Activated CD4-positive, alpha-beta memory T cell treated with anti-CD3 and anti-CD28 coated beads, Interleukin-2, amount 10 ng/mL, durations not matched to agents 7 days and 5 days (primary cell): ENCODE data around the gene QPRT. TPM values are rescaled to one million over a fixed set of nuclear protein-coding genes. Genes with fewer than 3 reads are reported as not detected.
"Not testable (repeated sequence)": the region's sequence is repeated elsewhere in the genome, so short reads cannot be mapped to it uniquely, and the experiment has no call there.

Experiments used
- CTCF ChIA-PET: fragments of 350-600 bp; sonication (Branson Sonifier 250); formaldehyde crosslinking; loops from one replicate; lab custom pipeline; 2021; ENCODE audit warnings: antibody characterized with exemption, inconsistent platforms; lab: Charles Lee
- POLR2A ChIA-PET: fragments of 350-600 bp; sonication (Branson Sonifier 250); formaldehyde crosslinking; loops from one replicate; lab custom pipeline; 2021; ENCODE audit warnings: antibody characterized with exemption; lab: Charles Lee
- DNase-seq: peaks from one replicate; pipeline ENCODE4 v3.0.0-alpha.2; 2020
- H3K27ac Mint-ChIP-seq: one replicate; pipeline ENCODE4 v1.8.0; 2021; ENCODE audit warnings: mild to moderate bottlenecking, mixed read lengths
- H3K27me3 Mint-ChIP-seq: one replicate; pipeline ENCODE4 v1.8.0; 2021; ENCODE audit warnings: mixed read lengths
- H3K36me3 Mint-ChIP-seq: one replicate; pipeline ENCODE4 v1.8.0; 2021; ENCODE audit warnings: low read depth, mixed read lengths
- H3K4me1 Mint-ChIP-seq: one replicate; pipeline ENCODE4 v1.8.0; 2021; ENCODE audit warnings: mixed read lengths
- H3K4me3 Mint-ChIP-seq: one replicate; pipeline ENCODE4 v1.8.0; 2021; ENCODE audit warnings: mild to moderate bottlenecking, mixed read lengths
- H3K9me3 Mint-ChIP-seq: one replicate; pipeline ENCODE4 v1.8.0; 2021; ENCODE audit warnings: mixed read lengths
- total RNA-seq, 2 experiments: library from RNA; stranded (reverse); gene quantifications; one replicate each; pipeline ENCODE4 v1.2.3, GENCODE V29; 2021

Gene QPRT
- total RNA-seq, result 1 to 10 TPM; 8.3 to 9.3 TPM

DNA sequence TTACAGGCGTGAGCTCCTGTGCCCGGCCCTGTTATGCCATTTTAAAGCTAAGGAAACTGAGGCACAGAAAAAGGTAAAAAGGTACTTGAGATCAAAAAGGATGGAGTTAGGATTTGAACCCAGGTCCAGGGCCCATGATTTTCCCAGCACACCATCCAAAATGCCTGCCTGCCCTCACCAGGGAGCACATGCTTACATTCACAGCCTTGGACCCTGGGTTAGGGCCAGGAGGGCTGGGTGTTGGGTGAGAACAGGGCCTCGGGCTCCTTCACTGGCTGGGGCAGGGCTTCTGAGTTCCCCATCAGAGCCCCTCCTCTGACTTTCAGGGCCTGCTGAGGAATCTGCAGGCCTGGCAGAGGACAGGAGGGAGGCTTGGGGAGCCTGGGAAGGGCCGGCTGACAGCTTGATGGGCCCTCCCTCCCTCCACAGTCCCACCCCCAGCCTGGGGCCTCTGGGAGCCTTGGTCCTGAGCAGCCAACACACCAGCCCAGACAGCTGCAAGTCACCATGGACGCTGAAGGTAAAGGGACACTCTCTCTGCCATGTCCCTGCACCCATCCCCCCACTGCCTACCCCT is at the start of gene QPRT:
Gene QPRT (plus strand): TSS at position 490 of the 577 bp plus-strand sequence. CDS start 18 bp downstream, at position 508.
- Mint-ChIP-seq H3K4me1 (peaks cover 21% of the 10 kb centered on the region), H3K27ac (peak within 1 kb of the TSS; percentile 73), H3K36me3 (peaks cover 15% of the 10 kb centered on the region), H3K9me3 (no peaks in the 10 kb centered on the region), H3K27me3 (no peaks in the 10 kb centered on the region), H3K4me3 (peak within 1 kb of the TSS; percentile 30)
- no peak for DNase-seq
- ChIA-PET CTCF (interaction anchor here (1.6 kb wide), 2 partner anchors 22 to 23 kb away, joined by 5 to 6 read pairs; no protein-coding TSS in a partner anchor), POLR2A (interaction anchor here (0.8 to 1.4 kb wide), 3 partner anchors 11 to 22 kb away, joined by 3 read pairs; partner anchors contain the start of gene SPN)

- POLR2A ChIA-PET, H3K27me3 Mint-ChIP-seq, H3K27ac Mint-ChIP-seq, CTCF ChIA-PET, H3K9me3 Mint-ChIP-seq, DNase-seq, H3K4me3 Mint-ChIP-seq, H3K36me3 Mint-ChIP-seq: not testable (repeated sequence)
- peaks cover 18% of the 10 kb centered on the region for H3K4me1 Mint-ChIP-seq
Observed at GRCh38 chr16:29629318-29629717, 49.7 kb upstream of the QPRT start.

DNA sequence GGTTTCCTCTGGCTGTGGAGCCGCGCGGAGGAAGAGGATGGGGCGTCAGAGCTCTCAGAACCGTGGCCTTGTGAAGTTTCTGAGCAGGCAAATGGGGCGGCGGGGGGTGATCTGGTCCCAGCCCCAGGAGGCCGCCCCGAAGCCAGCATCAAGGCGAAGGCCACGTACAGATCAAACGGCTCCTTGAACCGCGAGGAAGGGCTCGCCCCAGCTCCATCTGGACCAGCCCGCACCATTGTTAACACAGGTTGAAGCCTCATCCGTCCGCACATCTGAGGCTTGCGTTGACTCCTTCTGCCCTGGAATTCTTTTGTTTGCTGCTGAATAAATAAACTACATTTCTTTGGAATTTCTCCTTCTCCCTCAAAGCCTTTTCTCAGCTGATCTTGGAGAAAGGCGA is 47.3 kb upstream of the QPRT start:
- DNase-seq, H3K9me3 Mint-ChIP-seq, CTCF ChIA-PET, H3K4me3 Mint-ChIP-seq, H3K27me3 Mint-ChIP-seq, H3K27ac Mint-ChIP-seq, POLR2A ChIA-PET, H3K36me3 Mint-ChIP-seq: not testable (repeated sequence)
- peaks cover 16% of the 10 kb centered on the region for H3K4me1 Mint-ChIP-seq

DNA sequence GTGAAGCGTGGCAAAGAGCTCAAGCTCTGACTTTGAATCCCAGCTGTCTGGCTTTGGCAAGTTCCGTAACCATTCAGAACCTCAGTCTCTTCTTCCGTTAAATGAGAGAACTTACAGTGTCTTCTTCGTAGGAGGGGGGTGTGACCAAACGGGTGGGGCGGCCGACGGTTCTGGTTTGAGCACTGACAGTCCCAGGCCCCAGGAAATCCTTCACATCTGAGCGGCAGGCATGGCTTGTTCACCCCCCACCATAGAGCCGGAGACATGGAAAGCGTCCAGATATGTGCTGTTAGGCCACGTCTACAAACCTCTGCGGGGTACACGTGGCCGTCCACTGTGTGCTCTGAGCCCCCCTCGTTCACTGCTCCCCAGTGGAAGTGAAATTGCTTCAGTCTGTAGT is 43.1 kb upstream of the QPRT start:
- H3K27me3 Mint-ChIP-seq, DNase-seq, H3K27ac Mint-ChIP-seq, H3K4me1 Mint-ChIP-seq, H3K36me3 Mint-ChIP-seq, H3K9me3 Mint-ChIP-seq, H3K4me3 Mint-ChIP-seq, CTCF ChIA-PET, POLR2A ChIA-PET: not testable (repeated sequence)

GRCh38 chr16:29636368-29636767 is 42.6 kb upstream of the QPRT start:
- POLR2A ChIA-PET, H3K27me3 Mint-ChIP-seq, H3K36me3 Mint-ChIP-seq, H3K4me3 Mint-ChIP-seq, H3K9me3 Mint-ChIP-seq, CTCF ChIA-PET, DNase-seq, H3K27ac Mint-ChIP-seq: not testable (repeated sequence)
- peaks cover 13% of the 10 kb centered on the region for H3K4me1 Mint-ChIP-seq

- DNase-seq, POLR2A ChIA-PET, H3K27me3 Mint-ChIP-seq, H3K9me3 Mint-ChIP-seq, H3K36me3 Mint-ChIP-seq, H3K4me3 Mint-ChIP-seq, H3K27ac Mint-ChIP-seq: not testable (repeated sequence)
- H3K4me1 Mint-ChIP-seq, result peaks cover 27% of the 10 kb centered on the region
- CTCF ChIA-PET, result interaction anchor here (0.6 kb wide), 1 partner anchor 544 kb away, joined by 3 read pairs; no protein-coding TSS in a partner anchor
Observed at GRCh38 chr16:29638751-29639150, 40.2 kb upstream of the QPRT start.

- peak overlapping the region; percentile 81 for H3K27ac Mint-ChIP-seq
- peaks cover 45% of the 10 kb centered on the region for H3K4me1 Mint-ChIP-seq
- H3K27me3 Mint-ChIP-seq, result no peaks in the 10 kb centered on the region
- peaks cover 2% of the 10 kb centered on the region for H3K9me3 Mint-ChIP-seq
- POLR2A ChIA-PET, result interaction anchor here (0.8 to 5.3 kb wide), 6 partner anchors 23 to 149 kb away, joined by 3 to 37 read pairs (median 4); partner anchors contain the start of genes KIF22 and SPN
- H3K4me3 Mint-ChIP-seq, result peak overlapping the region; percentile 39
- no peaks in the 10 kb centered on the region for H3K36me3 Mint-ChIP-seq
- DNase-seq, result no peak
- CTCF ChIA-PET, result interaction anchor here (0.7 to 3.1 kb wide), 12 partner anchors 13 to 332 kb away, joined by 3 to 11 read pairs (median 3); partner anchors contain the start of genes PAGR1, SPN and TAOK2
Observed at GRCh38 chr16:29641561-29641960, 37.4 kb upstream of the QPRT start.

DNA sequence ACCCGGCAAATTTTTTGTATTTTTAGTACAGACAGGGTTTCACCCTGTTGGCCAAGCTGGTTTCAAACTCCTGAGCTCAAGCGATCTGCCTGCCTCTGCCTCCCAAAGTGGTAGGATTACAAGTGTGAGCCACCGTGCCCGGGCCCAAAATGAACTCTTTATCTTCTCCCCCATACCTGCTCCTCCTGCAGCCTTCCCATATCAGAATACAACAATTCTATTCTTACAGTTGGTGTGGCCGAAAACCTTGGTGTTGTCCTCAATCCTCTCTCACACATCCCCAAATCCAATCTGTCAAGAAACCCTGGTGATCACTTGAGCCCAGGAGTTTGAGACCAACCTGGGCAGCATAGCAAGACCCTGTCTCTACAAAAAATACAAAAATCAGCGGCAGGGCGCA is 35.4 kb upstream of the QPRT start:
- no peak overlapping the region for H3K4me3 Mint-ChIP-seq
- H3K4me1 Mint-ChIP-seq, result peaks cover 45% of the 10 kb centered on the region
- H3K9me3 Mint-ChIP-seq, result peaks cover 2% of the 10 kb centered on the region
- H3K36me3 Mint-ChIP-seq, result no peaks in the 10 kb centered on the region
- POLR2A ChIA-PET, result interaction anchor here (5.3 kb wide), 1 partner anchor 21 kb away, joined by 37 read pairs; the partner anchor contains the start of gene SPN
- H3K27ac Mint-ChIP-seq, result no peak overlapping the region
- H3K27me3 Mint-ChIP-seq, result no peaks in the 10 kb centered on the region
- DNase-seq, result no peak
- CTCF ChIA-PET, result no interaction called here

DNA sequence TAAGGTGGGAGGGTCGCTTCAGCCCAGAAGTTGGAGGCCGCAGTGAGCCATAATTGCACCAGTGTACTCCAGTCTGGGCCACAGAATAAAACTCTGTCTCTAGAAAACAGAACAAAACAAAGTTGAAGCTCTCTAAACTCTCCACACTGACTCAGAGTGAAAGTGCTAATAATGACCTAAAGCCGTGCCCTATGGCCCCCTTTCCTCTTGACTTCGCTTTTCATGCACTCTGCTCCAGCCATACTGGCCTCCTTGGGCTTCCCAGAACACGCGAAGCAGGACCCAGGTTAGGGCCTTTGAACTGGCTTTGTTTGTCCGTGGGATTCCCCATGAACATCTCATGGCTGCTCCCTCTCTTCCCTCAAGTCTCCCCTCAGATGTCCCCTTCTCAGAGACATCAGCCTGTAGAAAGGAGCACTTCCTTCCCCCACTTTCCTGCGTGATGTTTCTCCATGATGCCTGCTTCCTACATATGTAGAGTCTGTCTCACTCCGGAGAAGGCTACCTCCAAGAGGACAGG is 34.6 kb upstream of the QPRT start:
- ChIA-PET CTCF (no interaction called here), POLR2A (interaction anchor here (5.3 kb wide), 1 partner anchor 20 kb away, joined by 37 read pairs; the partner anchor contains the start of gene SPN)

DNA sequence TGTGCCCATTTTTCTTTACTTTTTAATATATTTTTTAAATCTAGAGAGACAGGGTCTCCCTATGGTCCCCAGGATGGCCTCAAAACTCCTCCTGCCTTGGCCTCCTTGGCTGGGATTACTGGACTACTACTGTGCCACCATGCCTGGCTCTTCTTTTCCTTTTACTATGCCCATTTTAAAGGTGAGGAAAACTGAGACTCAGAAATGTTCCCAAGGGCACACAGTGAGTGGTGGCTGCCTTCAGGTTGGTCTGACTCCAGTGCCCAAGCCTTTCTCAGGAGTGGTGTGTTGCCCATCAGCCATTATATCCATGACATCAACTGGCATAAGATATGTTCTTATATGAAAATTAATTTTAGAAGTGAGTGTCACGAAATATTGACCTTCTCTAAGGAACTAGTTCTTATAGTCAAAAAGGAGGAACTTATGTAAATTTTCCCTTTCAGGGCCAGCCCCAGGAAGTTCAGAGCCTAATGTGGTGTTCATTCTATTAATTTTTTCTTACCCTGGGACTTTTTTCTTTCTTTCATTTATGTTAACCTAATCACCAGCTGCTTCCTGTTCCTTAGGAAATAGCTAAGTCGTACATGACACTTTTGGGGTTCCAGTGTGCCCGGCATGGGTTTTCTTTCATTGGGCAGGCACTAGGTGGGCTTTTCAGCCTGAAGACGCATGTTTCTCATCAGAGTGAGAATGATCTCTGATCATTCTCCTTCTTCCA is 33.8 kb upstream of the QPRT start:
- no peak overlapping the region for H3K4me3 Mint-ChIP-seq
- POLR2A ChIA-PET, result no interaction called here

More for the DNA sequence above, 34.6 kb upstream of the QPRT start:
- no peaks in the 10 kb centered on the region for H3K36me3 Mint-ChIP-seq
- H3K4me1 Mint-ChIP-seq, result peaks cover 45% of the 10 kb centered on the region
- H3K9me3 Mint-ChIP-seq, result peaks cover 2% of the 10 kb centered on the region
- no peak overlapping the region for H3K27ac Mint-ChIP-seq
- DNase-seq, result no peak
- no peak overlapping the region for H3K4me3 Mint-ChIP-seq
- H3K27me3 Mint-ChIP-seq, result no peaks in the 10 kb centered on the region

GRCh38 chr16:29645694-29646187 is 33.2 kb upstream of the QPRT start:
- Mint-ChIP-seq H3K4me3 (no peak overlapping the region), H3K27ac (no peak overlapping the region), H3K27me3 (no peaks in the 10 kb centered on the region), H3K36me3 (no peaks in the 10 kb centered on the region), H3K4me1 (peaks cover 50% of the 10 kb centered on the region), H3K9me3 (peaks cover 2% of the 10 kb centered on the region)
- ChIA-PET CTCF (interaction anchor here (0.6 kb wide), 1 partner anchor 18 kb away, joined by 3 read pairs; the partner anchor contains the start of gene SPN), POLR2A (no interaction called here)
- DNase-seq, result no peak

More for the DNA sequence above, 33.8 kb upstream of the QPRT start:
- CTCF ChIA-PET, result interaction anchor here (0.6 kb wide), 1 partner anchor 18 kb away, joined by 3 read pairs; the partner anchor contains the start of gene SPN
- peaks cover 2% of the 10 kb centered on the region for H3K9me3 Mint-ChIP-seq
- no peak overlapping the region for H3K27ac Mint-ChIP-seq
- H3K36me3 Mint-ChIP-seq, result no peaks in the 10 kb centered on the region
- peaks cover 51% of the 10 kb centered on the region for H3K4me1 Mint-ChIP-seq
- DNase-seq, result no peak
- H3K27me3 Mint-ChIP-seq, result no peaks in the 10 kb centered on the region

GRCh38 chr16:29646947-29647346 is 32.0 kb upstream of the QPRT start:
- CTCF ChIA-PET, result no interaction called here
- H3K4me1 Mint-ChIP-seq, result peaks cover 39% of the 10 kb centered on the region
- POLR2A ChIA-PET, result interaction anchor here (1.0 kb wide), 1 partner anchor 15 kb away, joined by 4 read pairs; no protein-coding TSS in a partner anchor
- H3K4me3 Mint-ChIP-seq, result no peak overlapping the region
- no peaks in the 10 kb centered on the region for H3K27me3 Mint-ChIP-seq
- no peak overlapping the region for H3K27ac Mint-ChIP-seq
- peaks cover 2% of the 10 kb centered on the region for H3K9me3 Mint-ChIP-seq
- no peaks in the 10 kb centered on the region for H3K36me3 Mint-ChIP-seq
- no peak for DNase-seq
